GM23338 (cell line): ENCODE data around the gene ABI2. TPM values are rescaled to one million over a fixed set of nuclear protein-coding genes. Genes with fewer than 3 reads are reported as not detected.

Experiments
- ATAC-seq: fragments of 200-7000 bp; cut with Tn5 transposase; 3 replicates; pipeline ENCODE4 v1.9.1; 2020
- DNase-seq: peaks from one replicate; pipeline ENCODE4 v3.0.0-alpha.2; 2015; ENCODE audit warnings: low spot score
- H2AFZ ChIP-seq: fragments of 200-600 bp; sonication (generic); 2 replicates; pipeline ENCODE4 v1.8.0; 2016; ENCODE audit warnings: antibody characterized with exemption, mild to moderate bottlenecking, moderate library complexity
- H3F3A ChIP-seq: fragments of 200-600 bp; sonication (generic); replicated peaks from 2 replicates; pipeline ENCODE4 v1.8.0; 2017; ENCODE audit warnings: antibody characterized with exemption, mixed run types, low read depth
- H3K27ac ChIP-seq: fragments of 200-600 bp; sonication (generic); 2 replicates; pipeline ENCODE4 v1.6.1; 2016; ENCODE audit warnings: low read depth
- H3K27me3 ChIP-seq: fragments of 200-600 bp; sonication (generic); 2 replicates; pipeline ENCODE4 v1.8.0; 2016; ENCODE audit warnings: mild to moderate bottlenecking, mixed run types, moderate library complexity; ENCODE audit not compliant: insufficient read depth
- H3K36me3 ChIP-seq: fragments of 200-600 bp; sonication (generic); 2 replicates; pipeline ENCODE4 v1.8.0; 2016; ENCODE audit warnings: mild to moderate bottlenecking; ENCODE audit not compliant: insufficient read depth
- H3K4me1 ChIP-seq: fragments of 200-600 bp; sonication (generic); 2 replicates; pipeline ENCODE4 v1.8.0; 2016; ENCODE audit warnings: mild to moderate bottlenecking, moderate library complexity; ENCODE audit not compliant: insufficient read depth
- H3K4me2 ChIP-seq: fragments of 200-600 bp; sonication (generic); 2 replicates; pipeline ENCODE4 v1.7.1; 2017; ENCODE audit warnings: mixed run types
- H3K4me3 ChIP-seq: fragments of 200-600 bp; sonication (generic); 2 replicates; pipeline ENCODE4 v1.6.1; 2016; ENCODE audit warnings: mixed run types
- H3K79me2 ChIP-seq: fragments of 200-600 bp; sonication (generic); replicated peaks from 2 replicates; pipeline ENCODE4 v1.8.0; 2017; ENCODE audit warnings: mild to moderate bottlenecking; ENCODE audit not compliant: insufficient read depth
- H3K9me2 ChIP-seq: fragments of 200-600 bp; sonication (generic); 2 replicates; pipeline ENCODE4 v1.8.0; 2017; ENCODE audit not compliant: insufficient read depth
- H4K20me1 ChIP-seq: fragments of 200-600 bp; sonication (generic); replicated peaks from 2 replicates; pipeline ENCODE4 v1.8.0; 2017; ENCODE audit warnings: mild to moderate bottlenecking; ENCODE audit not compliant: insufficient read depth
- H3K27ac Mint-ChIP-seq: 2 replicates; pipeline ENCODE4 v1.8.0; 2020; ENCODE audit warnings: inconsistent platforms, mild to moderate bottlenecking, moderate library complexity, mixed read lengths
- H3K27me3 Mint-ChIP-seq: 3 replicates; pipeline ENCODE4 v1.8.0; 2022; ENCODE audit warnings: low read depth, mild to moderate bottlenecking, moderate library complexity, mixed read lengths, inconsistent platforms; ENCODE audit not compliant: insufficient read depth, poor library complexity
- H3K36me3 Mint-ChIP-seq: 3 replicates; pipeline ENCODE4 v1.8.0; 2021; ENCODE audit warnings: low read depth, mild to moderate bottlenecking, inconsistent platforms, moderate library complexity, mixed read lengths
- H3K4me1 Mint-ChIP-seq: 3 replicates; pipeline ENCODE4 v1.8.0; 2020; ENCODE audit warnings: mild to moderate bottlenecking, inconsistent platforms, mixed read lengths
- H3K4me3 Mint-ChIP-seq: 3 replicates; pipeline ENCODE4 v1.8.0; 2021; ENCODE audit warnings: moderate library complexity, mild to moderate bottlenecking, inconsistent platforms, mixed read lengths
- H3K9me3 Mint-ChIP-seq: 3 replicates; pipeline ENCODE4 v1.8.0; 2020; ENCODE audit warnings: moderate library complexity, mild to moderate bottlenecking, inconsistent platforms, mixed read lengths
- CREB1 ChIP-seq: fragments of 250-450 bp; sonication (Bioruptor Pico); IDR thresholded peaks from 2 replicates; pipeline ENCODE4 v1.5.0; 2020; ENCODE audit warnings: low read depth, mild to moderate bottlenecking, moderate library complexity
- CTCF ChIP-seq, 2 experiments: fragments of 200-600 bp in 1 of 2; sonication (generic) in 1 of 2; conservative IDR thresholded peaks; 2 replicates each; pipeline versions ENCODE4 v1.5.1 to v1.6.1; 2016 to 2017; ENCODE audit warnings: antibody characterized with exemption in 2 of 2, low read depth in 2 of 2, mild to moderate bottlenecking in 2 of 2, moderate library complexity in 1 of 2
- ETS1 ChIP-seq: IDR thresholded peaks from 2 replicates; pipeline ENCODE4 v1.6.1; 2016; ENCODE audit warnings: antibody characterized with exemption
- EZH2 ChIP-seq: fragments of 200-600 bp; sonication (generic); IDR thresholded peaks from one replicate; pipeline ENCODE4 v1.8.0; 2017; ENCODE audit warnings: antibody characterized with exemption, mild to moderate bottlenecking, low read depth; ENCODE audit not compliant: unreplicated experiment
- POLR2AphosphoS5 ChIP-seq: IDR thresholded peaks from 2 replicates; pipeline ENCODE4 v1.6.1; 2016; ENCODE audit warnings: antibody characterized with exemption, low read depth
- REST ChIP-seq: IDR thresholded peaks from one replicate; pipeline ENCODE4 v1.6.1; 2018; ENCODE audit warnings: antibody characterized with exemption; ENCODE audit not compliant: unreplicated experiment
- STAT1 ChIP-seq: IDR thresholded peaks from one replicate; pipeline ENCODE4 v1.6.1; 2016; ENCODE audit warnings: antibody characterized with exemption; ENCODE audit not compliant: unreplicated experiment
- ZNF114 ChIP-seq: fragments of 250-450 bp; sonication (Bioruptor Pico); IDR thresholded peaks from 2 replicates; pipeline ENCODE4 v1.5.0; 2020; ENCODE audit warnings: mild to moderate bottlenecking, moderate library complexity
- ZNF331 ChIP-seq: fragments of 250-450 bp; sonication (Bioruptor Pico); IDR thresholded peaks from 2 replicates; pipeline ENCODE4 v1.5.0; 2020; ENCODE audit warnings: low read depth, mild to moderate bottlenecking, moderate library complexity
- polyA plus RNA-seq: library from polyadenylated mRNA; unstranded; fragments of >200 nt; fragmentation: Nextera tagmentation; extraction: Ambion mirVana; gene quantifications from 2 replicates; pipeline ENCODE4 v1.2.1, GENCODE V29; 2016
- total RNA-seq: library from RNA; depleted of rRNA; stranded (reverse); fragments of >200 nt; shearing (Covaris generic); gene quantifications from 2 replicates; pipeline ENCODE4 v1.2.3, GENCODE V29; 2014

The ABI2 gene
- total and polyA plus RNA-seq, 2 experiments from 2014 or later = 46.5 to 114 TPM

GRCh38 chr2:203404996-203405395 lies 76.8 kb downstream of the ABI2 start (continued):
- TF ChIP-seq ETS1 = no peak

GRCh38 chr2:203407496-203407895 lies 79.3 kb downstream of the ABI2 start:
- Mint-ChIP-seq H3K4me1 (no peaks in the 10 kb centered on the region), H3K27me3 (no peaks in the 10 kb centered on the region), H3K4me3 (no peak overlapping the region), H3K36me3 (peaks cover 63% of the 10 kb centered on the region), H3K9me3 (no peaks in the 10 kb centered on the region), H3K27ac (no peak overlapping the region)
- no peaks in the 10 kb centered on the region for H3K9me2 ChIP-seq
- H3K4me3 ChIP-seq = no peak overlapping the region
- no peak overlapping the region for H3K4me2 ChIP-seq
- peaks cover 12% of the 10 kb centered on the region; the same call in 1 of the 2 replicates for H4K20me1 ChIP-seq
- no peak for DNase-seq
- no peak for ATAC-seq
- peaks cover 48% of the 10 kb centered on the region for H3K36me3 ChIP-seq
- no peak overlapping the region for H2AFZ ChIP-seq
- H3F3A ChIP-seq = no peaks in the 10 kb centered on the region
- no peak overlapping the region for H3K27ac ChIP-seq
- H3K4me1 ChIP-seq = no peaks in the 10 kb centered on the region
- TF ChIP-seq STAT1 = no peak
- TF ChIP-seq ETS1 = no peak
- TF ChIP-seq CREB1 = no peak
- TF ChIP-seq ZNF114 = no peak
- TF ChIP-seq ZNF331 (CRISPR knock-in tag) = no peak
- TF ChIP-seq EZH2 = no peak
- TF ChIP-seq CTCF (conservative IDR thresholded peaks at IDR 0.05; ENCODE audit: low read depth in 2 of 2) = no peak
- no peak for TF ChIP-seq POLR2AphosphoS5
- TF ChIP-seq REST = no peak
- no peaks in the 10 kb centered on the region for H3K79me2 ChIP-seq
- no peaks in the 10 kb centered on the region for H3K27me3 ChIP-seq
